ENCODE data around the gene LIM2.

LIM2 gene

DNA sequence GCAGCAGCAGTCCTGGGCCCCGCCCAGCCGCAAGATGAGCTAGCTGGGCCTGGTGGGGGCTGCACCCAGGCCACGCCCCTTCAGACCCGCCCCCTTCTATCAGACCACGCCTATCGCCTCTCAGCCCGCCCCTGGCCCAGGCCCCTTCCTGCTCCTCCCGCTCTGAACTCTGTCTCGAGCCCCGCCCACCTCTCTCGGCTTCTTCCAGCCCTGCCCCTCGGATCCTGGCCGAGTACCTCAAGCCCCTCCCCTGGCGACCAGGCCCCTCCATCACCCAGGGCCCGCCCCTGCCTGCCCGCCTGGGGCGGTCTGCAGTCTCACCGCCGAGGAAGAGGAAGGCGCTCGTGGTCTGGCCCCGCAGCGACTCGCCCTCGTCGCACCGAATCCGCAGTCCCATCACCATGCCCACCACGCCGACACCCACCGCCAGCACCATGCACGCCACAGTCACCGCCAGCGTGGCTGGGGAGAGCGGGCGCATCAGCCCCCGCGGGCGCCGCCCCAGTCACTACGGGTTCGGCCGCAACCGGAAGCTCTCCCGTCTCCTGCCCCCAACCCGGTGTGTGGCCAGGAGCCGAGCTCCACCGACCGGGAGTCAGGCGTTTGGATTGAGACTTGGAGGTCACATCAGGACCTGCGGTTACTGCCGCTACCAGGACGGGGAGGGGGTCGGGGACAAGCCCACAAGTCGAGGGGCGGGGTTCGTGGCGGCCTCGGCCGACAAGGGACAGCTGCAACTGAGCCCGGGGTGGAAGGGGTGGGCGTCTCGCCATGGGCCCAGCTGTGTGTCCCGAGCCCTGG, 20.0 kb downstream of the LIM2 start (continued):
- TF ChIP-seq, protein P1, sequence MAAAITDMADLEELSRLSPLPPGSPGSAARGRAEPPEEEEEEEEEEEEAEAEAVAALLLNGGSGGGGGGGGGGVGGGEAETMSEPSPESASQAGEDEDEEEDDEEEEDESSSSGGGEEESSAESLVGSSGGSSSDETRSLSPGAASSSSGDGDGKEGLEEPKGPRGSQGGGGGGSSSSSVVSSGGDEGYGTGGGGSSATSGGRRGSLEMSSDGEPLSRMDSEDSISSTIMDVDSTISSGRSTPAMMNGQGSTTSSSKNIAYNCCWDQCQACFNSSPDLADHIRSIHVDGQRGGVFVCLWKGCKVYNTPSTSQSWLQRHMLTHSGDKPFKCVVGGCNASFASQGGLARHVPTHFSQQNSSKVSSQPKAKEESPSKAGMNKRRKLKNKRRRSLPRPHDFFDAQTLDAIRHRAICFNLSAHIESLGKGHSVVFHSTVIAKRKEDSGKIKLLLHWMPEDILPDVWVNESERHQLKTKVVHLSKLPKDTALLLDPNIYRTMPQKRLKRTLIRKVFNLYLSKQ (tag by site-specific recombination; IDR thresholded peaks at IDR 0.05; ENCODE audit: borderline replicate concordance) = no peak
- TF ChIP-seq, protein P2, sequence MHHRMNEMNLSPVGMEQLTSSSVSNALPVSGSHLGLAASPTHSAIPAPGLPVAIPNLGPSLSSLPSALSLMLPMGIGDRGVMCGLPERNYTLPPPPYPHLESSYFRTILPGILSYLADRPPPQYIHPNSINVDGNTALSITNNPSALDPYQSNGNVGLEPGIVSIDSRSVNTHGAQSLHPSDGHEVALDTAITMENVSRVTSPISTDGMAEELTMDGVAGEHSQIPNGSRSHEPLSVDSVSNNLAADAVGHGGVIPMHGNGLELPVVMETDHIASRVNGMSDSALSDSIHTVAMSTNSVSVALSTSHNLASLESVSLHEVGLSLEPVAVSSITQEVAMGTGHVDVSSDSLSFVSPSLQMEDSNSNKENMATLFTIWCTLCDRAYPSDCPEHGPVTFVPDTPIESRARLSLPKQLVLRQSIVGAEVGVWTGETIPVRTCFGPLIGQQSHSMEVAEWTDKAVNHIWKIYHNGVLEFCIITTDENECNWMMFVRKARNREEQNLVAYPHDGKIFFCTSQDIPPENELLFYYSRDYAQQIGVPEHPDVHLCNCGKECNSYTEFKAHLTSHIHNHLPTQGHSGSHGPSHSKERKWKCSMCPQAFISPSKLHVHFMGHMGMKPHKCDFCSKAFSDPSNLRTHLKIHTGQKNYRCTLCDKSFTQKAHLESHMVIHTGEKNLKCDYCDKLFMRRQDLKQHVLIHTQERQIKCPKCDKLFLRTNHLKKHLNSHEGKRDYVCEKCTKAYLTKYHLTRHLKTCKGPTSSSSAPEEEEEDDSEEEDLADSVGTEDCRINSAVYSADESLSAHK (tag by site-specific recombination; IDR thresholded peaks at IDR 0.05) = peak; percentile 16; the same call in 1 of the 2 replicates
- no peak for TF ChIP-seq ZNF529 (tag by site-specific recombination; IDR thresholded peaks at IDR 0.05; ENCODE audit: insufficient replicate concordance)
- no peak for TF ChIP-seq ZNF585B (tag by site-specific recombination; IDR thresholded peaks at IDR 0.05)
- TF ChIP-seq, protein P3, sequence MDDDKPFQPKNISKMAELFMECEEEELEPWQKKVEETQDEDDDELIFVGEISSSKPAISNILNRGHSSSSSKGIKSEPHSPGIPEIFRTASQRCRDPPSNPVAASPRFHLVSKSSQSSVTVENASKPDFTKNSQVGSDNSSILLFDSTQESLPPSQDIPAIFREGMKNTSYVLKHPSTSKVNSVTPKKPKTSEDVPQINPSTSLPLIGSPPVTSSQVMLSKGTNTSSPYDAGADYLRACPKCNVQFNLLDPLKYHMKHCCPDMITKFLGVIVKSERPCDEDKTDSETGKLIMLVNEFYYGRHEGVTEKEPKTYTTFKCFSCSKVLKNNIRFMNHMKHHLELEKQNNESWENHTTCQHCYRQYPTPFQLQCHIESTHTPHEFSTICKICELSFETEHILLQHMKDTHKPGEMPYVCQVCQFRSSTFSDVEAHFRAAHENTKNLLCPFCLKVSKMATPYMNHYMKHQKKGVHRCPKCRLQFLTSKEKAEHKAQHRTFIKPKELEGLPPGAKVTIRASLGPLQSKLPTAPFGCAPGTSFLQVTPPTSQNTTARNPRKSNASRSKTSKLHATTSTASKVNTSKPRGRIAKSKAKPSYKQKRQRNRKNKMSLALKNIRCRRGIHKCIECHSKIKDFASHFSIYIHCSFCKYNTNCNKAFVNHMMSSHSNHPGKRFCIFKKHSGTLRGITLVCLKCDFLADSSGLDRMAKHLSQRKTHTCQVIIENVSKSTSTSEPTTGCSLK (tag by site-specific recombination; IDR thresholded peaks at IDR 0.05) = no peak
- no peak for TF ChIP-seq ZFP69B (tag by site-specific recombination; IDR thresholded peaks at IDR 0.05)
- TF ChIP-seq BCL11B (tag by site-specific recombination; IDR thresholded peaks at IDR 0.05; ENCODE audit: low read depth) = no peak
- TF ChIP-seq HOXA7 (CRISPR knock-in tag; IDR thresholded peaks at IDR 0.05; ENCODE audit: borderline replicate concordance) = no peak
- TF ChIP-seq, protein P4, sequence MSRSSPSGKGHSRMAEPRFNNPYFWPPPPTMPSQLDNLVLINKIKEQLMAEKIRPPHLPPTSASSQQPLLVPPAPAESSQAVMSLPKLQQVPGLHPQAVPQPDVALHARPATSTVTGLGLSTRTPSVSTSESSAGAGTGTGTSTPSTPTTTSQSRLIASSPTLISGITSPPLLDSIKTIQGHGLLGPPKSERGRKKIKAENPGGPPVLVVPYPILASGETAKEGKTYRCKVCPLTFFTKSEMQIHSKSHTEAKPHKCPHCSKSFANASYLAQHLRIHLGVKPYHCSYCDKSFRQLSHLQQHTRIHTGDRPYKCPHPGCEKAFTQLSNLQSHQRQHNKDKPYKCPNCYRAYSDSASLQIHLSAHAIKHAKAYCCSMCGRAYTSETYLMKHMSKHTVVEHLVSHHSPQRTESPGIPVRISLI (tag by site-specific recombination; IDR thresholded peaks at IDR 0.05) = no peak
- TF ChIP-seq SCRT1 (tag by site-specific recombination; IDR thresholded peaks at IDR 0.05; ENCODE audit: borderline replicate concordance) = no peak
- TF ChIP-seq ZNF132 (tag by site-specific recombination; IDR thresholded peaks at IDR 0.05; ENCODE audit: borderline replicate concordance) = no peak
- peak; percentile 73 for TF ChIP-seq ZFHX2 (tag by site-specific recombination; conservative IDR thresholded peaks at IDR 0.05)
- no peak for TF ChIP-seq ZSCAN16 (tag by site-specific recombination; IDR thresholded peaks at IDR 0.05)
- TF ChIP-seq, protein P5, sequence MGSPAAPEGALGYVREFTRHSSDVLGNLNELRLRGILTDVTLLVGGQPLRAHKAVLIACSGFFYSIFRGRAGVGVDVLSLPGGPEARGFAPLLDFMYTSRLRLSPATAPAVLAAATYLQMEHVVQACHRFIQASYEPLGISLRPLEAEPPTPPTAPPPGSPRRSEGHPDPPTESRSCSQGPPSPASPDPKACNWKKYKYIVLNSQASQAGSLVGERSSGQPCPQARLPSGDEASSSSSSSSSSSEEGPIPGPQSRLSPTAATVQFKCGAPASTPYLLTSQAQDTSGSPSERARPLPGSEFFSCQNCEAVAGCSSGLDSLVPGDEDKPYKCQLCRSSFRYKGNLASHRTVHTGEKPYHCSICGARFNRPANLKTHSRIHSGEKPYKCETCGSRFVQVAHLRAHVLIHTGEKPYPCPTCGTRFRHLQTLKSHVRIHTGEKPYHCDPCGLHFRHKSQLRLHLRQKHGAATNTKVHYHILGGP (tag by site-specific recombination; IDR thresholded peaks at IDR 0.05) = no peak
- TF ChIP-seq, protein P6, sequence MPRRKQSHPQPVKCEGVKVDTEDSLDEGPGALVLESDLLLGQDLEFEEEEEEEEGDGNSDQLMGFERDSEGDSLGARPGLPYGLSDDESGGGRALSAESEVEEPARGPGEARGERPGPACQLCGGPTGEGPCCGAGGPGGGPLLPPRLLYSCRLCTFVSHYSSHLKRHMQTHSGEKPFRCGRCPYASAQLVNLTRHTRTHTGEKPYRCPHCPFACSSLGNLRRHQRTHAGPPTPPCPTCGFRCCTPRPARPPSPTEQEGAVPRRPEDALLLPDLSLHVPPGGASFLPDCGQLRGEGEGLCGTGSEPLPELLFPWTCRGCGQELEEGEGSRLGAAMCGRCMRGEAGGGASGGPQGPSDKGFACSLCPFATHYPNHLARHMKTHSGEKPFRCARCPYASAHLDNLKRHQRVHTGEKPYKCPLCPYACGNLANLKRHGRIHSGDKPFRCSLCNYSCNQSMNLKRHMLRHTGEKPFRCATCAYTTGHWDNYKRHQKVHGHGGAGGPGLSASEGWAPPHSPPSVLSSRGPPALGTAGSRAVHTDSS (tag by site-specific recombination; IDR thresholded peaks at IDR 0.05) = peak; percentile 94
- peak; percentile 98 for TF ChIP-seq ZNF335 (tag by site-specific recombination; conservative IDR thresholded peaks at IDR 0.05)
- TF ChIP-seq ZNF670 (tag by site-specific recombination; IDR thresholded peaks at IDR 0.05; ENCODE audit: low read depth) = no peak
- TF ChIP-seq SCRT2 (tag by site-specific recombination; IDR thresholded peaks at IDR 0.05) = no peak
- TF ChIP-seq ZNF514 (tag by site-specific recombination; IDR thresholded peaks at IDR 0.05) = no peak
- no peak for TF ChIP-seq ZNF530 (tag by site-specific recombination; IDR thresholded peaks at IDR 0.05; ENCODE audit: low read depth)
- no peak for TF ChIP-seq ZNF202 (tag by site-specific recombination; IDR thresholded peaks at IDR 0.05; ENCODE audit: borderline replicate concordance)
- TF ChIP-seq EGR2 (tag by site-specific recombination; IDR thresholded peaks at IDR 0.05; ENCODE audit: low read depth) = peak; percentile 67
- TF ChIP-seq, protein P7, sequence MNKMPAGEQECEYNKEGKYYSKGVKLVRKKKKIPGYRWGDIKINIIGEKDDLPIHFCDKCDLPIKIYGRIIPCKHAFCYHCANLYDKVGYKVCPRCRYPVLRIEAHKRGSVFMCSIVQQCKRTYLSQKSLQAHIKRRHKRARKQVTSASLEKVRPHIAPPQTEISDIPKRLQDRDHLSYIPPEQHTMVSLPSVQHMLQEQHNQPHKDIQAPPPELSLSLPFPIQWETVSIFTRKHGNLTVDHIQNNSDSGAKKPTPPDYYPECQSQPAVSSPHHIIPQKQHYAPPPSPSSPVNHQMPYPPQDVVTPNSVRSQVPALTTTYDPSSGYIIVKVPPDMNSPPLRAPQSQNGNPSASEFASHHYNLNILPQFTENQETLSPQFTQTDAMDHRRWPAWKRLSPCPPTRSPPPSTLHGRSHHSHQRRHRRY (tag by site-specific recombination; IDR thresholded peaks at IDR 0.05) = no peak
- TF ChIP-seq ZSCAN30 (tag by site-specific recombination; IDR thresholded peaks at IDR 0.05) = no peak
- TF ChIP-seq ZNF426 (tag by site-specific recombination; IDR thresholded peaks at IDR 0.05) = no peak
- TF ChIP-seq, protein P8, sequence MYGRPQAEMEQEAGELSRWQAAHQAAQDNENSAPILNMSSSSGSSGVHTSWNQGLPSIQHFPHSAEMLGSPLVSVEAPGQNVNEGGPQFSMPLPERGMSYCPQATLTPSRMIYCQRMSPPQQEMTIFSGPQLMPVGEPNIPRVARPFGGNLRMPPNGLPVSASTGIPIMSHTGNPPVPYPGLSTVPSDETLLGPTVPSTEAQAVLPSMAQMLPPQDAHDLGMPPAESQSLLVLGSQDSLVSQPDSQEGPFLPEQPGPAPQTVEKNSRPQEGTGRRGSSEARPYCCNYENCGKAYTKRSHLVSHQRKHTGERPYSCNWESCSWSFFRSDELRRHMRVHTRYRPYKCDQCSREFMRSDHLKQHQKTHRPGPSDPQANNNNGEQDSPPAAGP (tag by site-specific recombination; IDR thresholded peaks at IDR 0.05) = no peak

All from HEK293 (cell line).